HL-60 (cell line): ENCODE data around the gene CLDN10.
"Not testable (repeated sequence)": the region's sequence is repeated elsewhere in the genome, so short reads cannot be mapped to it uniquely, and the experiment has no call there.

ENCODE experiments used
- DNase-seq, 2 experiments: peaks; one replicate each; pipeline ENCODE4 v3.0.0-alpha.2; 2010 to 2020; ENCODE audit warnings: low read depth in 1 of 2, low spot score in 1 of 2
- H3K27ac ChIP-seq: fragments of 250-450 bp; sonication (Bioruptor Pico); replicated peaks from 2 replicates; pipeline ENCODE4 v1.5.1; 2020; ENCODE audit warnings: mild to moderate bottlenecking, moderate library complexity
- H3K27me3 ChIP-seq: fragments of 250-450 bp; sonication (Bioruptor Pico); 2 replicates; pipeline ENCODE4 v1.5.1; 2021; ENCODE audit warnings: mild to moderate bottlenecking, moderate library complexity; ENCODE audit not compliant: insufficient read depth, poor library complexity, severe bottlenecking
- H3K4me3 ChIP-seq: replicated peaks from 2 replicates; pipeline ENCODE4 v1.5.1; 2011; ENCODE audit warnings: mild to moderate bottlenecking, control low read depth, low read length; ENCODE audit not compliant: insufficient read depth
- GABPA ChIP-seq: IDR thresholded peaks from 2 replicates; pipeline ENCODE4 v1.6.1; 2012; ENCODE audit warnings: low read depth
- POLR2AphosphoS5 ChIP-seq: IDR thresholded peaks from 2 replicates; pipeline ENCODE4 v1.6.1; 2012; ENCODE audit warnings: low read depth
- SPI1 ChIP-seq: IDR thresholded peaks from 2 replicates; pipeline ENCODE4 v1.6.1; 2012; ENCODE audit warnings: low read depth, mild to moderate bottlenecking, borderline replicate concordance
- TF ChIP-seq, protein P1 (sequence below): IDR thresholded peaks from 2 replicates; pipeline ENCODE4 v1.6.1; 2012; ENCODE audit warnings: low read depth; ENCODE audit not compliant: insufficient replicate concordance
- TF ChIP-seq, protein P2 (sequence below): IDR thresholded peaks from one replicate; pipeline ENCODE4 v1.5.1; 2011; ENCODE audit warnings: low read length, control low read depth, inconsistent platforms; ENCODE audit not compliant: insufficient read depth

The CLDN10 gene

DNA sequence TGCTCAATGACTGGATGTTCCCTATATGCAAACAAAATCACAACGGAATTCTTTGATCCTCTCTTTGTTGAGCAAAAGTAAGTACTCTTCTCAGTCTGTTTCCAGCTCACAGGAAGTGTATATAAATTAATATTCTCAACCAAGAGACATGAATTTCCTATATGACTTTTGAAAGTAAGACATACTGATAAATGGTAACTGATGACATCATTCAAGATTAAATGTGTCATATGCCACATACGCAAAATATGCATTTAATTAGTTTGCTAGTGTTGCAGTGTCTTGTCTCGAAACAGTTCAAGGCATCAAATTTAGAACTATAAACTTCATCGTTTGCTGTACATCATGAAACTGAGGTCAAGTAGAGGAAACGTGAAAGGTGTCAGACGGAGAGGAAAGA is 7.9 kb downstream of the CLDN10 start:
- Histone ChIP-seq H3K27ac (no peak overlapping the region), H3K4me3 (no peak overlapping the region), H3K27me3 (no peaks in the 10 kb centered on the region)
- TF ChIP-seq, protein P1, sequence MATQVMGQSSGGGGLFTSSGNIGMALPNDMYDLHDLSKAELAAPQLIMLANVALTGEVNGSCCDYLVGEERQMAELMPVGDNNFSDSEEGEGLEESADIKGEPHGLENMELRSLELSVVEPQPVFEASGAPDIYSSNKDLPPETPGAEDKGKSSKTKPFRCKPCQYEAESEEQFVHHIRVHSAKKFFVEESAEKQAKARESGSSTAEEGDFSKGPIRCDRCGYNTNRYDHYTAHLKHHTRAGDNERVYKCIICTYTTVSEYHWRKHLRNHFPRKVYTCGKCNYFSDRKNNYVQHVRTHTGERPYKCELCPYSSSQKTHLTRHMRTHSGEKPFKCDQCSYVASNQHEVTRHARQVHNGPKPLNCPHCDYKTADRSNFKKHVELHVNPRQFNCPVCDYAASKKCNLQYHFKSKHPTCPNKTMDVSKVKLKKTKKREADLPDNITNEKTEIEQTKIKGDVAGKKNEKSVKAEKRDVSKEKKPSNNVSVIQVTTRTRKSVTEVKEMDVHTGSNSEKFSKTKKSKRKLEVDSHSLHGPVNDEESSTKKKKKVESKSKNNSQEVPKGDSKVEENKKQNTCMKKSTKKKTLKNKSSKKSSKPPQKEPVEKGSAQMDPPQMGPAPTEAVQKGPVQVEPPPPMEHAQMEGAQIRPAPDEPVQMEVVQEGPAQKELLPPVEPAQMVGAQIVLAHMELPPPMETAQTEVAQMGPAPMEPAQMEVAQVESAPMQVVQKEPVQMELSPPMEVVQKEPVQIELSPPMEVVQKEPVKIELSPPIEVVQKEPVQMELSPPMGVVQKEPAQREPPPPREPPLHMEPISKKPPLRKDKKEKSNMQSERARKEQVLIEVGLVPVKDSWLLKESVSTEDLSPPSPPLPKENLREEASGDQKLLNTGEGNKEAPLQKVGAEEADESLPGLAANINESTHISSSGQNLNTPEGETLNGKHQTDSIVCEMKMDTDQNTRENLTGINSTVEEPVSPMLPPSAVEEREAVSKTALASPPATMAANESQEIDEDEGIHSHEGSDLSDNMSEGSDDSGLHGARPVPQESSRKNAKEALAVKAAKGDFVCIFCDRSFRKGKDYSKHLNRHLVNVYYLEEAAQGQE, result no peak
- no peak for TF ChIP-seq SPI1
- no peak for TF ChIP-seq GABPA
- no peak for TF ChIP-seq POLR2AphosphoS5
- TF ChIP-seq, protein P2, sequence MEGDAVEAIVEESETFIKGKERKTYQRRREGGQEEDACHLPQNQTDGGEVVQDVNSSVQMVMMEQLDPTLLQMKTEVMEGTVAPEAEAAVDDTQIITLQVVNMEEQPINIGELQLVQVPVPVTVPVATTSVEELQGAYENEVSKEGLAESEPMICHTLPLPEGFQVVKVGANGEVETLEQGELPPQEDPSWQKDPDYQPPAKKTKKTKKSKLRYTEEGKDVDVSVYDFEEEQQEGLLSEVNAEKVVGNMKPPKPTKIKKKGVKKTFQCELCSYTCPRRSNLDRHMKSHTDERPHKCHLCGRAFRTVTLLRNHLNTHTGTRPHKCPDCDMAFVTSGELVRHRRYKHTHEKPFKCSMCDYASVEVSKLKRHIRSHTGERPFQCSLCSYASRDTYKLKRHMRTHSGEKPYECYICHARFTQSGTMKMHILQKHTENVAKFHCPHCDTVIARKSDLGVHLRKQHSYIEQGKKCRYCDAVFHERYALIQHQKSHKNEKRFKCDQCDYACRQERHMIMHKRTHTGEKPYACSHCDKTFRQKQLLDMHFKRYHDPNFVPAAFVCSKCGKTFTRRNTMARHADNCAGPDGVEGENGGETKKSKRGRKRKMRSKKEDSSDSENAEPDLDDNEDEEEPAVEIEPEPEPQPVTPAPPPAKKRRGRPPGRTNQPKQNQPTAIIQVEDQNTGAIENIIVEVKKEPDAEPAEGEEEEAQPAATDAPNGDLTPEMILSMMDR, result no peak
- no peak for DNase-seq

DNA sequence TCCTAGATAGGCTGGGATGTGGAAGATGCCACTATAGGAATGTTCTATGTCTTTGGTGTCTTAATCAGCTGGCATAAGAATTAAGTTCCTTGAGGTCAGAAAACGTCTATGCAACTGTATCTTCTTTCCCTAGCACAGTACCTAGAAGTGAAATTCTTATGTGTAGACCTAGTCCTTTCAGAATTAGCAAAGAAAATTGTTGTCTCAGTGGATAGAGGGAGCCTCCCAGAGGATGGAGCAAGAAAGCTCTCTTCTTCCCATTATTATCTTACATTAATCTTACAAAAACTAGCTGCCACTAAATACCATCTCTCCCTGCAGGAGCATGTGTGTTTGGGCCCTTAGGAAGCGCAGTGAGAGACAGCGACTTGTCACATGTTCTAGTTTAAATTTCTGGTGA is 11.6 kb downstream of the CLDN10 start:
- Histone ChIP-seq H3K27me3 (no peaks in the 10 kb centered on the region), H3K4me3 (no peak overlapping the region), H3K27ac (no peak overlapping the region)
- no peak for DNase-seq
- TF ChIP-seq, protein P2, result no peak
- no peak for TF ChIP-seq POLR2AphosphoS5
- no peak for TF ChIP-seq GABPA
- TF ChIP-seq, protein P1, result no peak
- no peak for TF ChIP-seq SPI1

DNA sequence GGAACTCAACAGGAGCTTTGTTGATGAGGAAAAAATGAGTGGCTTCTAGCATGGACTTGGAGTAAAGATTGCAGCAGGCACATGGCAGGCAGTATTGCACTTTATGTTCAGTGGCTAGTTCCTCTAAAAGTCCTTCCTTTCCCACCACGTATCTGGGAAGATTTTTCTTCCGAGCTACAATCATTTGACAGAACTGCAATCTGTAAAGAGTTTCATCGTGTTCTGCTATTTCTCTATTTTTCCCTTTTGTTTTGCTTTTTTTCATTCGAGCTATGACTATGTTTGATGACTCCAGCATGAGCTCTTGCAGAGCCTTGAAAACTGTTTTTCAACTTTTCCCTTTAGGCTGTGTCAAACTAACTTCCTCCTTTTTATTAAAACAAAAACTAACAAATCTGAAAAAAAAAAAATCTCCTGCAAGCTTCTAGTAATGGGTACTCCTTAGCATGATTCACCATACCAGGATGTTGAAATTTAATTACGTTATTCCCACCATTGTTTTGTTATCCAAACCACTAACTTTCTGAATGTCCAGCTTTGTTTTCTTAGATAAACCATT is 12.3 kb downstream of the CLDN10 start:
- TF ChIP-seq SPI1 (no peak), POLR2AphosphoS5 (no peak), GABPA (no peak)
- TF ChIP-seq, protein P2, result no peak
- TF ChIP-seq, protein P1, result no peak
- no peak overlapping the region for H3K27ac ChIP-seq
- peak; percentile 27 to 69 for DNase-seq
- no peak overlapping the region for H3K4me3 ChIP-seq
- H3K27me3 ChIP-seq, result no peaks in the 10 kb centered on the region

DNA sequence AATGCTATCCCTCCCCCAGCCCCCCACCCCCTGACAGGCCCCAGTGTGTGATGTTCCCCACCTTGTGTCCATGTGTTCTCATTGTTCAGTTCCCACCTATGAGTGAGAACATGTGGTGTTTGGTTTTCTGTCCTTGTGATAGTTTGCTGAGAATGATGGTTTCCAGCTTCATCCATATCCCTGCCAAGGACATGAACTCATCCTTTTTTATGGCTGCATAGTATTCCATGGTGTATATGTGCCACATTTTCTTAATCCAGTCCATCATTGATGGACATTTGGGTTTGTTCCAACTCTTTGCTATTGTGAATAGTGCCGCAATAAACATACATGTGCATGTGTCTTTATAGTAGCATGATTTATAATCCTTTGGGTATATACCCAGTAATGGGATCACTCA is 13.2 kb downstream of the CLDN10 start:
- not testable (repeated sequence) for H3K4me3 ChIP-seq, H3K27ac ChIP-seq, DNase-seq, H3K27me3 ChIP-seq
